OCI-LY3 (cell line): ENCODE data around the gene CNGA2.

ENCODE experiments used
- CTCF ChIP-seq: fragments of 200-600, 300-600 bp; sonication (generic); IDR thresholded peaks from 2 replicates; pipeline ENCODE4 v1.5.1; 2014; ENCODE audit warnings: antibody characterized with exemption, low read length, low read depth
- EZH2phosphoT487 ChIP-seq: fragments of 200-600 bp; shearing (Covaris generic); IDR thresholded peaks from 2 replicates; pipeline ENCODE4 v1.6.1; 2018; ENCODE audit warnings: antibody characterized with exemption, mixed run types, low read depth

DNA sequence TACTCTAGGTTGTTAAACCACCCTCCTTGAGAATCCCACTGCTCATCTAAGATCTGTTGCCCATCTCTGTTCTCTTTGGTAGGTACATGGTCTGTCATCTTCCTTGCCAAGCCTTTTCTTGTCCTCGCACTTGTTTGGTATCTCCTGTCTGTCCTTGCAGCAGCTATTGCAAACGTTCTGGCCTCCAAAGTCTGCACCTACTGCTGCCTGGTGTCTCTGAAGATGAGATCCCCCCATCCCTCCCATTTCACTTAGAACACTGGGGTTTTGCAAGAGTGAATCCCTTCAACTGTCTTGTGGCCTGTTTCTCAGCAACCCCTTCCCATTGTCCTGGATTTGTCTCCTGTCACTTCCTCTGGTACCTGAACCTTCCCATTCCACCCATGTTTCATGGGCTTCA lies 673 bp downstream of the CNGA2 start:
- TF ChIP-seq CTCF, result no peak
- TF ChIP-seq EZH2phosphoT487, result no peak
